ENCODE measurements around the gene PXYLP1.

- no peak for TF ChIP-seq CTCF (conservative IDR thresholded peaks at IDR 0.05; ENCODE audit: low read length)
- TF ChIP-seq EZH2phosphoT487 (IDR thresholded peaks at IDR 0.05; ENCODE audit: borderline replicate concordance), result no peak
Measured at GRCh38 chr3:141253811-141254210, 22.2 kb downstream of the PXYLP1 start.

Measured in Loucy (cell line).